GM23338 (cell line): Measurements from ENCODE around the gene KRTAP6-1. TPM values are rescaled to one million over a fixed set of nuclear protein-coding genes. Genes with fewer than 3 reads are reported as not detected.

Experiments
- CTCF ChIP-seq, 2 experiments: fragments of 200-600 bp in 1 of 2; sonication (generic) in 1 of 2; conservative IDR thresholded peaks; 2 replicates each; pipeline versions ENCODE4 v1.5.1 to v1.6.1; 2016 to 2017; ENCODE audit warnings: antibody characterized with exemption in 2 of 2, low read depth in 2 of 2, mild to moderate bottlenecking in 2 of 2, moderate library complexity in 1 of 2
- EZH2 ChIP-seq: fragments of 200-600 bp; sonication (generic); IDR thresholded peaks from one replicate; pipeline ENCODE4 v1.8.0; 2017; ENCODE audit warnings: antibody characterized with exemption, mild to moderate bottlenecking, low read depth; ENCODE audit not compliant: unreplicated experiment
- EZH2phosphoT487 ChIP-seq: fragments of 200-600 bp; sonication (generic); IDR thresholded peaks from one replicate; pipeline ENCODE4 v1.8.1; 2018; ENCODE audit warnings: antibody characterized with exemption; ENCODE audit not compliant: unreplicated experiment
- NANOG ChIP-seq: IDR thresholded peaks from 2 replicates; pipeline ENCODE4 v1.6.1; 2016; ENCODE audit warnings: antibody characterized with exemption, borderline replicate concordance
- POLR2AphosphoS5 ChIP-seq: IDR thresholded peaks from 2 replicates; pipeline ENCODE4 v1.6.1; 2016; ENCODE audit warnings: antibody characterized with exemption, low read depth
- STAT1 ChIP-seq: IDR thresholded peaks from one replicate; pipeline ENCODE4 v1.6.1; 2016; ENCODE audit warnings: antibody characterized with exemption; ENCODE audit not compliant: unreplicated experiment
- ZNF114 ChIP-seq: fragments of 250-450 bp; sonication (Bioruptor Pico); IDR thresholded peaks from 2 replicates; pipeline ENCODE4 v1.5.0; 2020; ENCODE audit warnings: mild to moderate bottlenecking, moderate library complexity
- ZNF331 ChIP-seq: fragments of 250-450 bp; sonication (Bioruptor Pico); IDR thresholded peaks from 2 replicates; pipeline ENCODE4 v1.5.0; 2020; ENCODE audit warnings: low read depth, mild to moderate bottlenecking, moderate library complexity
- ZNF462 ChIP-seq: fragments of 250-450 bp; sonication (Bioruptor Pico); IDR thresholded peaks from 2 replicates; pipeline ENCODE4 v1.5.0; 2020; ENCODE audit warnings: mild to moderate bottlenecking, moderate library complexity
- polyA plus RNA-seq: library from polyadenylated mRNA; unstranded; fragments of >200 nt; fragmentation: Nextera tagmentation; extraction: Ambion mirVana; gene quantifications from 2 replicates; pipeline ENCODE4 v1.2.1, GENCODE V29; 2016
- total RNA-seq: library from RNA; depleted of rRNA; stranded (reverse); fragments of >200 nt; shearing (Covaris generic); gene quantifications from 2 replicates; pipeline ENCODE4 v1.2.3, GENCODE V29; 2014
- TF ChIP-seq, protein P1 (sequence below): IDR thresholded peaks from one replicate; pipeline ENCODE4 v1.6.1; 2018; ENCODE audit warnings: antibody characterized with exemption; ENCODE audit not compliant: unreplicated experiment
- TF ChIP-seq, protein P2 (sequence below): IDR thresholded peaks from 2 replicates; pipeline ENCODE4 v1.6.1; 2016; ENCODE audit warnings: antibody characterized with exemption

The KRTAP6-1 gene
- total and polyA plus RNA-seq, 2 experiments from 2014 or later = not detected

GRCh38 chr21:30620522-30620921, 6.8 kb upstream of the KRTAP6-1 start, which contains the start of gene KRTAP20-4 (continued):
- no peak for TF ChIP-seq ZNF462
- no peak for TF ChIP-seq STAT1
- TF ChIP-seq, protein P1, sequence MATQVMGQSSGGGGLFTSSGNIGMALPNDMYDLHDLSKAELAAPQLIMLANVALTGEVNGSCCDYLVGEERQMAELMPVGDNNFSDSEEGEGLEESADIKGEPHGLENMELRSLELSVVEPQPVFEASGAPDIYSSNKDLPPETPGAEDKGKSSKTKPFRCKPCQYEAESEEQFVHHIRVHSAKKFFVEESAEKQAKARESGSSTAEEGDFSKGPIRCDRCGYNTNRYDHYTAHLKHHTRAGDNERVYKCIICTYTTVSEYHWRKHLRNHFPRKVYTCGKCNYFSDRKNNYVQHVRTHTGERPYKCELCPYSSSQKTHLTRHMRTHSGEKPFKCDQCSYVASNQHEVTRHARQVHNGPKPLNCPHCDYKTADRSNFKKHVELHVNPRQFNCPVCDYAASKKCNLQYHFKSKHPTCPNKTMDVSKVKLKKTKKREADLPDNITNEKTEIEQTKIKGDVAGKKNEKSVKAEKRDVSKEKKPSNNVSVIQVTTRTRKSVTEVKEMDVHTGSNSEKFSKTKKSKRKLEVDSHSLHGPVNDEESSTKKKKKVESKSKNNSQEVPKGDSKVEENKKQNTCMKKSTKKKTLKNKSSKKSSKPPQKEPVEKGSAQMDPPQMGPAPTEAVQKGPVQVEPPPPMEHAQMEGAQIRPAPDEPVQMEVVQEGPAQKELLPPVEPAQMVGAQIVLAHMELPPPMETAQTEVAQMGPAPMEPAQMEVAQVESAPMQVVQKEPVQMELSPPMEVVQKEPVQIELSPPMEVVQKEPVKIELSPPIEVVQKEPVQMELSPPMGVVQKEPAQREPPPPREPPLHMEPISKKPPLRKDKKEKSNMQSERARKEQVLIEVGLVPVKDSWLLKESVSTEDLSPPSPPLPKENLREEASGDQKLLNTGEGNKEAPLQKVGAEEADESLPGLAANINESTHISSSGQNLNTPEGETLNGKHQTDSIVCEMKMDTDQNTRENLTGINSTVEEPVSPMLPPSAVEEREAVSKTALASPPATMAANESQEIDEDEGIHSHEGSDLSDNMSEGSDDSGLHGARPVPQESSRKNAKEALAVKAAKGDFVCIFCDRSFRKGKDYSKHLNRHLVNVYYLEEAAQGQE = no peak
- TF ChIP-seq, protein P2, sequence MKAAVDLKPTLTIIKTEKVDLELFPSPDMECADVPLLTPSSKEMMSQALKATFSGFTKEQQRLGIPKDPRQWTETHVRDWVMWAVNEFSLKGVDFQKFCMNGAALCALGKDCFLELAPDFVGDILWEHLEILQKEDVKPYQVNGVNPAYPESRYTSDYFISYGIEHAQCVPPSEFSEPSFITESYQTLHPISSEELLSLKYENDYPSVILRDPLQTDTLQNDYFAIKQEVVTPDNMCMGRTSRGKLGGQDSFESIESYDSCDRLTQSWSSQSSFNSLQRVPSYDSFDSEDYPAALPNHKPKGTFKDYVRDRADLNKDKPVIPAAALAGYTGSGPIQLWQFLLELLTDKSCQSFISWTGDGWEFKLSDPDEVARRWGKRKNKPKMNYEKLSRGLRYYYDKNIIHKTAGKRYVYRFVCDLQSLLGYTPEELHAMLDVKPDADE = no peak
- TF ChIP-seq EZH2phosphoT487 = no peak
- no peak for TF ChIP-seq CTCF (conservative IDR thresholded peaks at IDR 0.05; ENCODE audit: low read depth in 2 of 2)
- no peak for TF ChIP-seq ZNF331 (CRISPR knock-in tag)
- no peak for TF ChIP-seq POLR2AphosphoS5
- TF ChIP-seq NANOG = no peak
- TF ChIP-seq EZH2 = no peak
- no peak for TF ChIP-seq ZNF114 (CRISPR knock-in tag)
